Measurements from ENCODE around the gene GXYLT1.
"Not testable (repeated sequence)": the region's sequence is repeated elsewhere in the genome, so short reads cannot be mapped to it uniquely, and the experiment has no call there.

GXYLT1 gene, protein sequence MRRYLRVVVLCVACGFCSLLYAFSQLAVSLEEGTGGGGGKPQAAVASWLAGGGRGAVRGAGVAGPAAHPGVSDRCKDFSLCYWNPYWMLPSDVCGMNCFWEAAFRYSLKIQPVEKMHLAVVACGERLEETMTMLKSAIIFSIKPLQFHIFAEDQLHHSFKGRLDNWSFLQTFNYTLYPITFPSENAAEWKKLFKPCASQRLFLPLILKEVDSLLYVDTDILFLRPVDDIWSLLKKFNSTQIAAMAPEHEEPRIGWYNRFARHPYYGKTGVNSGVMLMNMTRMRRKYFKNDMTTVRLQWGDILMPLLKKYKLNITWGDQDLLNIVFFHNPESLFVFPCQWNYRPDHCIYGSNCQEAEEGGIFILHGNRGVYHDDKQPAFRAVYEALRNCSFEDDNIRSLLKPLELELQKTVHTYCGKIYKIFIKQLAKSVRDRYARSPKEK

DNA sequence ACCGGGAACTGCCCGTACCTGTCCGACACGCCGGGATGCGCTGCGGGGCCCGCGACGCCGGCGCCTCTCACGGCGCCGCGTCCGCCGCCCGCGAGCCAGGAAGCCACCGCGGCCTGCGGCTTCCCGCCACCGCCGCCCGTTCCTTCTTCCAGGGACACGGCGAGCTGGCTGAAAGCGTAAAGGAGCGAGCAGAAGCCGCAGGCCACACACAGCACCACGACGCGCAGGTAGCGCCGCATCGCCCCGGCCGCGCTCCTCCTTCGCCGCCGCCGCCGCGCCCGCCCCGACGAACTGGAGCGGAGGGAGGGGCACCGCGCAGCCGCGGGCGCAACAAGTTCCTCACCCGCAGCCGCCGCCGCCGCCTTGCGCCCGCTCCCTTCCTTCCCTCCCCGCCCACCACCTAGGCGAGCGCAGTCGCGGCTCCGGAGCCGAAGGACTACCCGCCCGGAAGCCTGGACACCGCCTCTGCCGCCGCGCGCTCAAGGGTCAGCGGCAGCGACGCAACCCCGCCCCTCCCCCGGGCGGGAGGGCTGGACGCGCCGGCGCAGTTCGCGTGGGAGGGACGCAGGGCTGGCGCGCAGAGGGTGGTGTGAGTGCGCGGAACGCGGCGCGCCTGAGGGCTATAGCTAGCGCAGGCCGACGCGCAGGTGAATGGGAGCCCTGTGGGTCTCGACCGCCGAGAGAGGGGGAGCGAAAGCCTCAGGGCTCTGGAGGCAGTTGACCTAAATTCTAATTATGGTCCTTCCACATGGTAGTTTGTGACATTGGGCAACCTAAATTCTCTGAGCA, at the start of gene GXYLT1:
Gene GXYLT1 (minus strand): TSS at position 467 of the 789 bp plus-strand sequence. CDS start 228 bp downstream, at position 239.
- peak; percentile 45 to 74 for DNase-seq (ENCODE audit: low read depth in 2 of 2)

DNA sequence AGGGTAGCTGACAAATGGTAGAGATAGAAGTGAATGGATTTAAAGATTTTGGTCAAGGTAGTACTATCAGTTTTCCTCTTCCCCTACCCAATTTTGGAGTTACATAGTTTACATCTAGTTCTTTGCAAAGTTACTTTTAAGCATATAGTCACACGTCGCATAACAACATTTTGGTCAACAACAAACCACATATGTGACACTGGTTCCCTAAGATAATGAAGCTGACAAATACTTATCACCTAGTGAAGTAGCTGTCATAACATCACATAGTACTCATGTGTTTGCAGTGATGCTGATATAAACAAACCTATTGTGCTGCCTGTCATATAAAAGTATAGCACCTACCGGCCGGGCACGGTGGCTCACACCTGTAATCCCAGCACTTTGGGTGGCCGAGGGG, 48.0 kb upstream of the GXYLT1 start:
- no peak for DNase-seq (ENCODE audit: low read depth in 2 of 2)

DNA sequence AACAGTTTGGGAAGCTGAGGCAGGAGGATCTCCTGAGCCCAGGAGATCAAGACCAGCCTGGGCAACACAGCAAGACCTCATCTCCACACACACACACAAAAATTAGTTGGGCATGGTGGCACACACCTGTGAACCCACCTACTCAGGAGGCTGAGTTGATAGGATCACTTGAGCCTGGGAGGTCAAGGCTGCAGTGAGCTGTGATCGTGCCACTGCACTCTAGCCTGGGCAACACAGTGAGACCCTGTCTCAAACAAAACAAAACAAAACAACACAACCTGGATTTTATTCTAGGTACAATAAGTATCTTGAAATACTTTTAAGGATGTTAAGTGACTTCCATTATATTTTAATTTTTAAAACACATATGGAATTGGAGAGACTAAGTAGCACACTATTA, 47.6 kb upstream of the GXYLT1 start:
- DNase-seq (ENCODE audit: low read depth in 2 of 2), result no peak

DNA sequence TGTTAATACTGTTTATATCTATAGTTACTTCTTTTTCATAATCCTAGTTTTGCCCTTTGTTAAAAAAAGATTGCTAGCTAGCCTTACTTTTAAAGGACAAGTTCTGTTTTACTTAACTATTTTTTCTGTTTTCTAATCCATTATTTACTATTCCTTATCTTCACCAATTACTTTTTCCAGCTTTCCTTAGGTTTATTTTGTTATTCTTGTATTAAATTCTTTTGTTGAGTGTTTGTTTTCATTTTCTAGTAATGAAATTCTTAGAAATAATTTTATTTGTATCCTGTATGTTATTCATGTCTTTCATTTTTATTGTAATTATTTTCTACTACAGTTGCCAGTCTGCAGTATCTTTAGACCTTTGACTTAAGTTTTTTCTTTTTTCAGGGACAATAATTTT, 45.7 kb upstream of the GXYLT1 start:
- no peak for DNase-seq (ENCODE audit: low read depth in 2 of 2)

DNA sequence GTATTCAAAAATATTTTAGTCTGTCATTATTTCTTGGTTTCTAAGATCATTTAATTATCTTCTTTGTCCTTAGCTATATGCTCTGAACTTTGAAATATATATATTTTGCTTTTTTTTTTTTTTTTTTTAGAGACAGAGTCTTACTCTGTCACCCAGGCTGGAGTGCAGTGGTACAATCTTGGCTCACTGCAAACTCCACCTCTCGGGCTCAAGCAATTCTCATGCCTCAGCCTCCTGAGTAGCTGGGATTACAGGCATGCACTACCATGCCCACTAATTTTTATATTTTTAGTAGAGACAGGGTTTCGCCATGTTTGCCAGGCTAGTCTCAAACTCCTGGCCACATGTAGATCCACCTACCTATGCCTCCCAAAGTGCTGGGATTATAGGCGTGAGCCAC, 43.6 kb upstream of the GXYLT1 start:
- DNase-seq (ENCODE audit: low read depth in 2 of 2), result not testable (repeated sequence)

DNA sequence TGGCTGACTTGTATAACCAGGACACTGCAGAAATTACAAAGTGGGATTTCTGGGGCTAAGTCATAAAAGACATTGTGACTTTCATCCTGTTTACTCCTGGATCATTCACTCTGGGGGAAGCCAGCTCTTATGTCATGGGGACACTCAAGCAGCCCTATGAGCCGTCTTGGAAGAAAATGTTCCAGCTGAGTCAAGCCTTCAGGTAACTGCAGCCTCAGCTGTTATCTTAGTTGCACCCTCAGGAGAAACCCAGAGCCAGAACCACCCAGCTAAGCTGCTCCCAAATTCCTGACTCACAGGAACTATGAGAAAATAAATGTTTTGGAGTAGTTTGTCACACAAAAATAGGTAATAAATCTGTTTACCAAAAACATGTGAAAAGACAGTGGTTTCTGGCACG, 43.1 kb upstream of the GXYLT1 start:
- DNase-seq (ENCODE audit: low read depth in 2 of 2), result no peak

DNA sequence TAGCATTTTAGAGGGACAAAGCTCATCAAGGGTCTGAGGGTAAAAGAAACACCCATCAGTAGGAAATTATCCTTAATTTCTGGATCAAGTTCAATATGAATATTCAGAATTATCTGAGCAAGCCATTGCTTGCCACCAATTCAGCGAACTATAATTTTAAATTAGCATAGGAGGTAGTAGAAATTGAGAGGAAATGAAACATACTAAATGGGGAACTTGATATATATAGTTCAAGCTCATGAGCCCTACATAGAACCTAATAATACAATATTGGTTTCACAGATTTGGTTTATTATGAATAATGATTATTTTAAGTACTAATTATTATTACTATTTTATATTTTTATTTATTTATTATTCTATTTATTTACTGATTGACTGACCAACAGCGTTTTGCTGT, 42.1 kb upstream of the GXYLT1 start:
- DNase-seq (ENCODE audit: low read depth in 2 of 2), result no peak

DNA sequence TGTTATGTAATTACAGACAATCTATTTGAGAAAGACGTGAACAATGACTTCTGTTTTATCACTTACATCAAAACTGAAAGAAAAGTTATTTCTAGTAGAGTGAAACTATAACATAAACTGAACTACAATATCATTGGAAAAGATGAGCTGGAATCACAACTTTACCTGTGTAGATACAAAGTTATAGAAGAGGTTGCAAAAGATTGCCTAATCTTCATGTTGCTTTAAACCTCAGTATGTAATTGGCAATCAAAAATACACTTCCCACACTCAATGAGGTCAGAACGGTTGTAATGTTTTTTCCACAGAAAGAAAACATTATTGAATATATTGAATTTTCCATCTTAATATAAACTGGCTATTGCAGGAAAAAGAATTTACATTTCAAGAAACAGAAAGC, 37.7 kb upstream of the GXYLT1 start:
- no peak for DNase-seq (ENCODE audit: low read depth in 2 of 2)

DNA sequence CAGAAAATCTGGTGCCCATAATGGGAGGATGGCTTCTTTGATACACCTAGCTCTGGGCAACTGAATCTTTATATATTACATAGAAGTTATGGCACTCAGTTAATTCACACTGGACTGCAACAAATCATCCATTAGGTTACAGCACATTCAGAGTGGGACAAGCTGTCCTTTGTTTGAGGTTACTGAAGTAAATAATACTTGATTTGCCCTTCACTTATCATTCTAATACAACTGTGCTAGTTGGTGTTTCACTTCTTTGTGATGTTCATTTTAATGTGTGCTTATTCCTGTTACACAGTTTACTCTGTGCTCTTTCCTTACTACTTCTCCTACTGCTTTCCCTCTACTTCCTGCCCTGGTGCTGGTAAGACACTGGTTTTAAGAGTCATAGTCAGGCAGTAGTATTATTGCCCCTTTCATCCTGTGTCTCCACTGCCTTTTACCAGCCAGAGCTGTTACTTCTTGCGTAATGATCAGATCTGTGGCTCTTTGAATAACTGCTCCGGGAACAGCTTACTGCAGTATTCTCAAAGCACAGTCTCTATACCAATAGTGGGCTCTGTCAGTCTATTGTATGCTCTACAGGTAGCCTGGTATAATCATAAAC, 36.4 kb upstream of the GXYLT1 start:
- no peak for DNase-seq (ENCODE audit: low read depth in 2 of 2)

DNA sequence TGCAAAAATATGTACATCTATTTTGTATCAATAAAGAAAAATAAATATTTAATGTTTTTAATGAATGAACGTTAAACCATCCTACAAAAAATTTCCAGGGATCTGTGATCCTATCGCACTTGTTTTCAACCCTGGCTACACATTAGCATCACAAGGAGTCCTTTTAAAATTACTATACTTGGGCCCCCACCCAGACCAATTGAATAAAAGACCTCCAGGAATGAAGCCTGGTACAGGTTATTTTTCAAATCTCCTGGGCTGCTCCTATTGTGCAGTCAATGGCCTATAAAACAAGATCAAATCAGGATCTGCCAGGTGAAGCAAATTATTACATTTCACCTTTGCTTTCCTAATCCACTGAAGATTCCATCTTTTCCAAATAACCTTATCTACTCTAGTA, 33.4 kb upstream of the GXYLT1 start:
- no peak for DNase-seq (ENCODE audit: low read depth in 2 of 2)

DNA sequence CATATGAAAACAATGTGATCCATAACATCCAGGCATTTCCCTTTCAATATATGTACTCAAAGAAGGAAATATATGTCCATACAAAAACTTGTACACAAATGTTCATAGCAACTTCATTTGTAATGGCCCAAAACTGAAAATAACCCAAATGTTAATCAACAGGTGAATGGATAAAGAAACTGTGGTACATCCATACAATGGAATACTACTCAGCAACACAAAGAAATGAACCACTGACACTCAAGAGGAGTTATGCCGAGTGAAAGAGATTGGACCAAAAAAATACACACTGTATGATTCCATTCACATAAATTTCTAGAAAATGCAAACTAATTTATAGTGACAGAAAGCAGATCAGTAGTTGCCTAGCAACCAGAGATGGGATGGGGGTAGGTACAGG, 30.3 kb upstream of the GXYLT1 start:
- no peak for DNase-seq (ENCODE audit: low read depth in 2 of 2)

DNA sequence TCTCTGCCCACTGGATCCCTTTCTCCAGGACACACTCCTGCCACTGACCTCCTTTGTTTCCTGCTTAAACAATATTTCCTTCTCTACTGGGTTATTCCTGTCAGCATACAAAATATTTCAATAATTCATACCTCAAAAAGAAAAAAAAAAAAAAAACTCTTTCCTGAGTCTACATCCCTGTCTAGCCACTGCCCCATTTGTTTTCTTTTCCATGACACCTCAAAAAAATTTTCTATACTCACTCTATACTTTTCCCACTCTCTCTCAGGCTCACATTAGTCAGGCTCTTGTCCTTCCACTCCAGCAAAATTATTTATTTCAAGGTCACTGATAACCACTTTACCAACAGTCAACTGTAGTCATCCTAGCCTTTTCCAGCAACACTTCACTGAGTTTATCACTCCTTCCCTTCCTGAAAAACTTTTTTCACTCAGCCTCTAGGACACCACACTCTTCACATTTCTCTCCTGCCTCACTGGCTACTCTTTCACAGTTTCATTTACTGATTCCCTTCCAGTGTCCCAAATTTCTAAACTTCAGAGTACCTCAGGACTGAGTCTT, 29.4 kb upstream of the GXYLT1 start:
- no peak for DNase-seq (ENCODE audit: low read depth in 2 of 2)

DNA sequence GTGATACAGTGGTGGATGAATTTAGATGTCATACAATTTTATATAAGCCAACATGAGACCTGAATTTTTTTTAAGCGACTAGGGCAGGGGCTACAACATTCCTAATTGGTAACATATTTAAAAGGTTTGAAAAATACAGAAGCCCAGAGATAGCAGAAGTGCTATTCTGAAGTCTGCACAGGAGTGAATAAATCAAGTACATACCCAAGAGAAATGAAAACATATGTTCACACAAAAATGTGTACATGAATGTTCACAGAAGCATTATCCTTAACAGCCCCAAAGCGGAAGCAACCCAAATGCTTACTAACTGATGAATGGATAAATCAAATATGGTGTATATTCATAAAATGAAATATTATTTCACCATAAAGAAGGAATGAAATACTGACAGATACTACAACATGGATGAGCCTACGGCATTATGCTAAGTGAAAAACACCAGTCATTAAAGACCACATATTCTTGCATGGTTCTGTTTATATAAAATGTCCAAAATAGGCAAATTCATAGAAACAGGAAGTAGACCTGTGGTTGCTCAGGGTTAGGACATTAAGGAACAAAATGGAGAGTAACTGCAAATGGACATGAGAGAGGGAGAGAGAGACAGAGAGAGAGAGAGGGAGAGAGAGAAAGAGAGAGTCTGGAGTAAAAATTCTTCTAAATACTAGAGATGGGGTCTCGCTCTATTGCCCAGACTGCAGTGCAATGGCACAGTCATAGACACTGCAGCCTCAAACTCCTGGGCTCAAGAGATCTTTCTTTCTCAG, 28.0 kb upstream of the GXYLT1 start:
- no peak for DNase-seq (ENCODE audit: low read depth in 2 of 2)

DNA sequence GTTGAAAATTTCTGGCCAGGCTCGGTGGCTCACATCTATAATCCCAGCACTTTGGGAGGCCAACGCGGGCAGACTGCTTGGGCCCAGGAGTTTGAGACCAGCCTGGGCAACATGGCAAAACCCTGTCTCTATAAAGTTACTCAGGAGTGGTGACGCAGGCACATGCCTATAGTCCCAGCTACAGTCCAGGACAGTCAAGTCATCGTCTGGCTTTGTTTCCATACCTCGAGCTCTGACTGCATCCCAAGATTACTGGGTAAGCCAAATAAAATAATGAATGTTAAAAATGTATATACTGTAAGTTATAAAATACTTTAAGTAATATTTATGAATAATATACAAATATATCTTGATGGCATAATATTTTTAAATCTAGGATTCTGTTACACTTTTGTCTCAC, 23.0 kb upstream of the GXYLT1 start:
- DNase-seq (ENCODE audit: low read depth in 2 of 2), result no peak

DNA sequence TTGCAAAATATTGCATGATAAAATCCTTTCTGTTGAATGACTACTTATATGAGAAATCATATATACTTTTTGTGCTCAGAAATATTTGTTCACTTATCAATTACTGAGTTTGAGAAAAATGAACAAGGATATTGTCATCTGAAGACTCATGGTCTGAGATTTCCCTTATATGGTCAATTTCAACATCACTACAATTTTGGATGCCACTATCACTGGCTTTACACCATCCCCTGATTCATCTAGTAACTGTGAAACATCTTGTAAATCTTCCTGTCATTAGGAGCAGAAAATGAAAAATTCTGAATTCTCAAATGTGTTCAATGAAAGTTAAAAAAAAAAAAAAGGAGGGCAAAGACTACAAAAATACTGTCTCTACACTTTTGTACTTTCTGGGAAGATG, 21.8 kb upstream of the GXYLT1 start:
- no peak for DNase-seq (ENCODE audit: low read depth in 2 of 2)

DNA sequence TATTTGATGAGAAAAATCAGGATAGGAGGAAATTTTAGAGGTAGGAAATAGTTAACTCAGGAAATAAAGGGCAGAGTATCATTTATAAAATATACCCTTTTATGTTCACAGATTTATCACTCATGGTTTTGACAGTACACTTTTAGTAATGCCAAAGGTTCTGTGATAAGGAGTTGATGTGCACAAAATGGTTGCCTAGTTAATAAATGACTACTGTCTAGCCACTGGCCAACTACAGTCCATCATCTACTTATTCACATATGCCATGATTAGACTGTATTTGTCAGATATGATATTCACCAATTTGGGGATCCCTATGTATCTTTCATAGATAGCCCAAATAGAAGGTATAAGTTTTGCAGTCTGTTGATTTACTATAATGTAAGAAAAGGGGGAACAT, 19.2 kb upstream of the GXYLT1 start:
- DNase-seq (ENCODE audit: low read depth in 2 of 2), result no peak

DNA sequence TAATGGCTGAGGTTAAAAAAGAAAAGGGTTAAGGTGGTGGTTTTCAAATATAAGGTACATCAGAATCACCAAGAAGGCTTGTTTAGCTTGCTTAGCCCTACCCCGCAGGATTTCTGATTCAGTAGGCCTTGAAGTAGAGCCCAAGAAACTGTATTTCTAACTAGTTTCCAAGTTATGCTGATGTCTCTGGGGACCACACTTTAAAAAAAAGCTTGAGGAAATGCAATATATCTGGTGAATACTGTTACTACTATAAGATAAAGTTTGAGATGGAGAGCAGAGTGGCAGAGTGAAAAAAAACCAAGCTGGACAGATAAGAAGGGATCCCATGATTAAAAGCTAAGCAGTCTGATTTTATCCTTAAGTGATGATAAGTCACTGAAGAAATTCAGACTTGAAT, 18.3 kb upstream of the GXYLT1 start:
- no peak for DNase-seq (ENCODE audit: low read depth in 2 of 2)

DNA sequence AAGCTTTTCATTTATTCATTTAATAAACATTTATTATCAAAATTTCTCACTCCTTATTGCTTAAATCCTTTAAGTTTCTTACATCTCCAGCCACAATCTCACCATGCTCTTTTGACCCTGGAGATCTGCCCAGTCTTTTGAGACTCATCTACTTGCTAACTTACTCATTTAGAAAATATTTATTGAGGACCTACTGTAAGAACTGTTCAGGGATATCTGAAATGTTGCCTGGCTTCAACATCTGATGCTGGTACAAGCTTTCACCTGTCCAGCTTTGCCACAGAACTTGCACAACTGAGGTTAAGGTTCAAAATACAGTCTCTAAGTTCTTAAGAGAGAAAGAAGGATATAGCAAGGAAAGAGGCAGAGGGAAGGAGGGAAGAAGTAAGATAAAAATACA, 17.5 kb upstream of the GXYLT1 start:
- DNase-seq (ENCODE audit: low read depth in 2 of 2), result no peak

DNA sequence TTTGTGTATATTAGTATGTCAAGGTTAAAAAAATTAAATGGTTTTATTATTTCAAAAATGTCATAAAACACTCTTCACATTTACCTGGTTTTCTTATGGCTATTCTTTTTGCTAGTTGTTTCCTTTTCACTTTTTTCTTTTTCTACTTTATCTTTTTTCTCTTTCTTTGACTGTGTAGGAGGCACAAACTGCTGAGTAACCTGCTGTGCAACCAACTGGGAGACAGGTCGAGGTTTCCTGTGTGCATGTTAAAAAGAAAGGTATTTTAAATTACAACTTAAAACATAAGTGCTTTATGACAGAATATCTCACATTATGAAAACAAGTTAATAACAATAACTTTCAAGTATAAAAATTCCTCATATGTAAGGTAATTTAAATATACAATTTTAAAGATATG, 16.9 kb upstream of the GXYLT1 start:
- DNase-seq (ENCODE audit: low read depth in 2 of 2), result no peak

DNA sequence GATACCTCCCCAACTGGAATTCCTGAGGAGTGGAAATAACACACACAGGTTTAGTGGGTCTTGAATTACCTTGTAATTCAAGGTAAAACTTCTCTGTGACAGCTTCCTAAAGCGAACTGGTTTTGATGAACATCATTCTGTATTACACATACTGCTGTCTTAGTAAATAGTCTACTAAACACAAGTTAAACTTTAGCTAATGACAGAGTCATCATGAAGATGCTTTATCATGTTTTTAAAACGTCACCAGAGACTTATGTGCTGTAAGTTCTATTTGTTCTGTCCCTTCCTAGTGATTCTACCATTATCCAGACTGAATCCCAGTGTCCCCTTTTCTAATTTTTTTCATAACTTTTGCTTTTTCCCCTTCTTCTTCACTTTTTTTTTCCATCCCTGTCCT, 11.6 kb upstream of the GXYLT1 start:
- DNase-seq (ENCODE audit: low read depth in 2 of 2), result no peak

DNA sequence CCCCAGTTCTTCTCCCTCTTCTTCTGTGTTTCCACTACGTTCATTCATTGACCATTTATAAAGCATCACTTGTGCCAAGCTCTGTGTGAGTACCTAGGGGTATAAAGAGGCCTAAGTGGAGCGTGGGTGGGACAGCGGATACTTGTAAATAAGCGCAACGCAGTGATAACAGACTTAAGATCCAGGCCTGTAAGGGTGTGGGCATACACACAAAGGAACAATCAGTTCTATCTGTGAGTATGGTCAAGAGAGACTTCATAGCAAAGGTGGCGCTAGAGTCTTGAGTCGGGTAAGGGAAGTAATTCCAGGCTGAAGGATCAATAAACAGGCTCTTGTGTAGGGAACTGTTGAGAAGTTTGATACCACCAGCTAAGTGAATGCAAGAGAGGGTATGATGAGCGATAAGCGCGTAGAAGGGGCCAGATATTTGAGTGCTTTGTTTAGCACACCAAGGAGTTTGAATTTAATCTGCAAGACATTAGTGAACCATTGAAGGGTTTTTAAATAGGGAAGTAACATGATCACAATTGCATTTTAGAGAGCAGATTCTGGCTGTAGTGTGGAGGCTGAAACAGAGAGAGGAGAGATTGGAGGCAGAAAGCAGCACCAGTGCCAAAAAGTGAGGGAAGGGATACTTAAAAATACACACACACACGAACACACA, 1.0 kb upstream of the GXYLT1 start:
- DNase-seq (ENCODE audit: low read depth in 2 of 2), result no peak

Measured in stimulated activated CD8-positive, alpha-beta memory T cell treated with anti-CD3 and anti-CD28 coated beads, Interleukin-15, amount 100 ng/mL, for 4 hours (primary cell).